NB4 (cell line): ENCODE measurements around the gene PPM1N.

ENCODE experiments used
- DNase-seq: peaks from one replicate; pipeline ENCODE4 v3.0.0; 2010; ENCODE audit warnings: low read depth
- H3K4me3 ChIP-seq: one replicate; pipeline ENCODE4 v1.5.1; 2011; ENCODE audit warnings: mild to moderate bottlenecking, low read depth, low read length, moderate library complexity
- MYC ChIP-seq: IDR thresholded peaks from 2 replicates; pipeline ENCODE4 v1.6.1; 2011; ENCODE audit warnings: low read depth, low read length
- POLR2A ChIP-seq: IDR thresholded peaks from 2 replicates; pipeline ENCODE4 v1.6.1; 2011; ENCODE audit warnings: mild to moderate bottlenecking; ENCODE audit not compliant: insufficient read length; ENCODE audit errors: extremely low read depth
- TF ChIP-seq, protein P1 (sequence below): IDR thresholded peaks from one replicate; pipeline ENCODE4 v1.5.1; 2012; ENCODE audit warnings: low read depth, low read length
- TF ChIP-seq, protein P2 (sequence below): IDR thresholded peaks from 2 replicates; pipeline ENCODE4 v1.6.1; 2011; ENCODE audit warnings: low read depth, low read length

The PPM1N gene

DNA sequence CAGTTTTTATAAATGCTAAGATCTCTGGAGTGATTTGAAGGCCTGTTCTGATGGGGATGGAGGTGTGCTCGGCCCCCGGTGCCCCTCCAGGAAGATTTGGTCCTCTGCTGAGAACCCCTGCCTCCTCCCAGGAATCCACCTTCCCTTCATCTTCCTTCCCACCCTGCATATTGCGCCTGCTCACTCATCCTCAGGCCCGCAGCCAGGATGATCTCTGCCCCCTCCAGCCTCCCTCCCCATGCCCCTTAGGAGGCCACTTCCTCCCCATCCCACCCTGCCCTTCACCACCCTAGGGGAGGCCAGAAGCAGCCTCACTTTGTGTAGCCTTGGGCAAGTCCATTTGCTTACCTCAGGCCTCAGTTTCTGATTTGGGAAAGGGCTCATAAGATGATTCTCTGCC lies 28.7 kb downstream of the PPM1N start:
- TF ChIP-seq MYC (no peak), POLR2A (no peak)
- TF ChIP-seq, protein P1, sequence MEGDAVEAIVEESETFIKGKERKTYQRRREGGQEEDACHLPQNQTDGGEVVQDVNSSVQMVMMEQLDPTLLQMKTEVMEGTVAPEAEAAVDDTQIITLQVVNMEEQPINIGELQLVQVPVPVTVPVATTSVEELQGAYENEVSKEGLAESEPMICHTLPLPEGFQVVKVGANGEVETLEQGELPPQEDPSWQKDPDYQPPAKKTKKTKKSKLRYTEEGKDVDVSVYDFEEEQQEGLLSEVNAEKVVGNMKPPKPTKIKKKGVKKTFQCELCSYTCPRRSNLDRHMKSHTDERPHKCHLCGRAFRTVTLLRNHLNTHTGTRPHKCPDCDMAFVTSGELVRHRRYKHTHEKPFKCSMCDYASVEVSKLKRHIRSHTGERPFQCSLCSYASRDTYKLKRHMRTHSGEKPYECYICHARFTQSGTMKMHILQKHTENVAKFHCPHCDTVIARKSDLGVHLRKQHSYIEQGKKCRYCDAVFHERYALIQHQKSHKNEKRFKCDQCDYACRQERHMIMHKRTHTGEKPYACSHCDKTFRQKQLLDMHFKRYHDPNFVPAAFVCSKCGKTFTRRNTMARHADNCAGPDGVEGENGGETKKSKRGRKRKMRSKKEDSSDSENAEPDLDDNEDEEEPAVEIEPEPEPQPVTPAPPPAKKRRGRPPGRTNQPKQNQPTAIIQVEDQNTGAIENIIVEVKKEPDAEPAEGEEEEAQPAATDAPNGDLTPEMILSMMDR = no peak
- TF ChIP-seq, protein P2, sequence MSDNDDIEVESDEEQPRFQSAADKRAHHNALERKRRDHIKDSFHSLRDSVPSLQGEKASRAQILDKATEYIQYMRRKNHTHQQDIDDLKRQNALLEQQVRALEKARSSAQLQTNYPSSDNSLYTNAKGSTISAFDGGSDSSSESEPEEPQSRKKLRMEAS = no peak
- no peak overlapping the region for H3K4me3 ChIP-seq
- DNase-seq = no peak

DNA sequence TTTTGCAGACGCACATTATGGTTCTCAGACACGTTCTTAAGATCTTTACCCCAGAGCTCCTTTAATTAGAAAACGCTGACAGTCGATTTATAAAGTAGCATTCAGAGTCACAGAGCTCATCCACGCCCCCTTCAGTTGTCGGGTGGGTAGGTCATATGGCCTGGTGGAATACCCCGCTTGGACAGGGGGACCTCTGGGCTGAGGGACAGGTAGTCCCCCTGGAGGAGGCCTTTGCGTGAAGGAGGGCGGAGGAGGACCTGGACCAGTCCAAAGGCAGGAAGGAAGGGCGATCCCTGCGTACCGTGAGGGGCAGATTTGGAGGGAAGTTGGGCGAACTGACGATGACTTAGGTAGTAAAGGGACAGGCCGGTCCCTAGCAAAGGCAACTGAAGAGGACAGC lies 29.5 kb downstream of the PPM1N start:
- no peak overlapping the region for H3K4me3 ChIP-seq
- no peak for DNase-seq

DNA sequence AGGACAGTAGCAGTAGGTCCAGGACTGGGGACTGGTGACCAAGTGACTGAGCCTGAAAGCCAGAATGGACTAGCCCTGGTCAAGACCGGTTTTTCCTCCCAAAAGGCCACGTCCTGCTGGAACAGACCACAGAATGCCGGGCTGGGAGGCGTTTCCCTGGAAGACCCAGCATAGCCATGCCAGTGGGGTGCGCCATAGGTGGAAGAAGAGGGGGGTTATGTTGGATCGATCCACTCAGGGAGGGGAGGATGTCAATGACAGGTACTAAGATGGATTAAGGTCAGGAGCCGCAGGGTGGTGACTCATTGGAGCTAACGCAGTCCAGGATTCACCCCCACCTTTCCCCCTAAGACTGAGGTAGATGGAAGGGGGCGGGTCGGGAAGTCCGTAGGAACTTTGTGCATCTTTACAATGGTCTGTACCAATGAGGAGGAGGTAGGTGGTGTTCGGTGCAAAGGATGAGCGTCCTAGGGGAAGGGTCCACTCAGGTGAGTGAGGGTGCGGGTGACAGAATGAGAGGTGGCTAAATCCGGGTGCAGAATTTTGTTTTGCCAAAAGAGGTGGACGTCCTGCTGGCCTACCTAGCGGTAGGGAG lies 30.0 kb downstream of the PPM1N start:
- no peak overlapping the region for H3K4me3 ChIP-seq
- TF ChIP-seq MYC = no peak
- no peak for TF ChIP-seq POLR2A
- TF ChIP-seq, protein P2 = no peak
- TF ChIP-seq, protein P1 = no peak
- DNase-seq = no peak

More for the DNA sequence above, 29.5 kb downstream of the PPM1N start:
- TF ChIP-seq, protein P2 = no peak
- TF ChIP-seq, protein P1 = no peak
- TF ChIP-seq POLR2A (no peak), MYC (no peak)

DNA sequence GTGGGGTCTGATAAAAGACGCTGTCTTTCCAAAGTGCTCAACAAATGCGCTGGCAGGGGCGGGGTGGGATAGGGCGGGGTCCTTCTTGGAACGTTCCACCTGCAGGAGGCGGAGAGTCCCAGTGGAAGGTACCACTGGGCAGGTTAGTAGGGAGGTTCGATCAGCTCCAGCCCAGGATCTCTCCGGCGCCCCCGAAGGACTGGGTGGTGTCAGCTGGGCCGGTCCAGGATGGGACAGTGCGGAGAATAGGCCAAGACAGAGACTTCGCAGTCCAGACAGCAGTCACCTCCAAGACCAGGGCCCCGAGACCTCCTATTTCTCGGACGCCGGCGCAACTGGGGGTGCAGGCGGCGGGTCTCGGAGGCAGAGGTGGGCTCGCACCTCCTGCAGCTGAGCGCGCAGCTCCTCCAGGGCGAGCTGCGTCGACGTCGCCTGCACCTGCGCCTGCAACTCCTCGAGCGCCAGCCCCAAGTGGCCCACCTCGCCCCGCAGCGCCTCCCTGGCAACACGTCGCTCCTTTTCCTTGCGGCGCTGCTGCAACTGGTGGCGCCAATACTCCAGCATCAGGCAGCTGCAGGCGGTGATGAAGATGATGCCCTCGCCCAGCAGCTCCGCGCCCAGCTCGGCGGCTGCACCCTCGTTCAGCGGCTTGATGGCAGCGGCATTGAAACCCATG lies 30.6 kb downstream of the PPM1N start:
- H3K4me3 ChIP-seq = no peak overlapping the region
- no peak for DNase-seq
- TF ChIP-seq, protein P2 = no peak
- TF ChIP-seq, protein P1 = no peak

DNA sequence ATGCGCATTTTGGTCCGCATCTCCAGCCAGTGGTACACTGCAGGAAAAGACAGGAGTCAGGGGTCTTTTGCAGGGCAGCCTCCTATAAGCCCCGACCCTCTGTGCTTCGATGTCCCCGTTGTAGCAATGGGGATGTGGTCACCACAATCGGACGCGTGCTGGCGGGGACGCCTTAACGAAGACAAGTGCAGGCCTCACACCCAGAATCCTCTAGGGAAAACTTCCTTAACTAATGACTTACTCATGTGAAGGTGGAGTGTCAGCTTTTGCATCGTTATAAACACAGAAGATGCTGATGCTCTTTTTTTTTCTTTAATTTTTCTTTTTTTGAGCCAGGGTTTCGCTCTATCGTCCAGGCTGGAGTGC lies 31.2 kb downstream of the PPM1N start:
- H3K4me3 ChIP-seq = no peak overlapping the region
- TF ChIP-seq MYC (no peak), POLR2A (no peak)
- TF ChIP-seq, protein P1 = no peak
- TF ChIP-seq, protein P2 = no peak
- DNase-seq = no peak

DNA sequence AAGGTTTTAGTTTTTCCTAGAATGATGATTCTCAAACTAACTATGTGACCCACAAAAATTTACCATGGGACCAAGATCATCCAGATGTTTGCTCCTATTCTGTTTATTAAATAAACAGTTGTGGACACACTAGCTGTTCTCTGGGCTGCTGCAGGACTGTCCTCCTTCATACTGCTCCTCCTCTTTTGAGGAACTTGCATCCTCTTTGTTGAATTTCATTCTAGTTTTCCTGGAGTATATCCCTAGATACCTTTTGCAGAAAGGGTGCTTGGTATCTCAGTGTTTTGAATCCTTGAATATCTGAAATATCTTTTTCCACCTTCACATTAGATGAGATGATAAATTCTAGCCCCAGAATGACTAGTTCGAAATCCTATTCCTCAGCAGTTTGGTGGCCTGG lies 33.1 kb downstream of the PPM1N start:
- TF ChIP-seq POLR2A (no peak), MYC (no peak)
- TF ChIP-seq, protein P1 = no peak
- TF ChIP-seq, protein P2 = no peak
- no peak overlapping the region for H3K4me3 ChIP-seq
- DNase-seq = no peak
